Cardiac muscle cell (in vitro differentiated cells and primary cell): ENCODE results near the gene FGF8. TPM values are rescaled to one million over a fixed set of nuclear protein-coding genes. Genes with fewer than 3 reads are reported as not detected.

Source experiments
- DNase-seq, 2 donors: peaks; one replicate each; pipeline versions ENCODE4 v3.0.0 to v3.0.0-alpha.2; 2010 to 2017; ENCODE audit warnings: low read depth in 1 of 2, low spot score in 1 of 2
- H3K27ac ChIP-seq: fragments of 200-600 bp; sonication (generic); 2 replicates; pipeline ENCODE4 v1.5.1; 2016
- H3K27me3 ChIP-seq: fragments of 200-600 bp; sonication (generic); 2 replicates; pipeline ENCODE4 v1.6.0; 2016; ENCODE audit warnings: control low read depth
- H3K36me3 ChIP-seq: fragments of 200-600 bp; sonication (generic); 2 replicates; pipeline ENCODE4 v1.5.1; 2016; ENCODE audit warnings: control low read depth
- H3K4me1 ChIP-seq: fragments of 200-600 bp; sonication (generic); 2 replicates; pipeline ENCODE4 v1.8.1; 2017; ENCODE audit warnings: low read depth, mild to moderate bottlenecking, mixed run types
- H3K4me3 ChIP-seq: fragments of 200-600 bp; sonication (generic); 2 replicates; pipeline ENCODE4 v1.5.1; 2016; ENCODE audit warnings: mild to moderate bottlenecking
- H3K9me3 ChIP-seq: fragments of 200-600 bp; sonication (generic); 2 replicates; pipeline ENCODE4 v1.5.1; 2017; ENCODE audit warnings: low read depth, mild to moderate bottlenecking, control low read depth
- polyA plus RNA-seq: library from polyadenylated mRNA; unstranded; fragments of >200 nt; fragmentation: Nextera tagmentation; extraction: Ambion mirVana; gene quantifications from 2 replicates; pipeline ENCODE4 v1.2.1, GENCODE V29; 2016
- total RNA-seq: library from RNA; depleted of rRNA; stranded (reverse); fragments of >200 nt; gene quantifications from 2 replicates; pipeline ENCODE4 v1.2.3, GENCODE V29; 2016
- TF ChIP-seq, protein P1 (sequence below): IDR thresholded peaks from 2 replicates; pipeline ENCODE4 v1.5.1; 2012; ENCODE audit warnings: low read depth, mild to moderate bottlenecking, low read length

FGF8 gene
- total and polyA plus RNA-seq, 2 experiments from 2014 or later, result 1.8 to 12.8 TPM

DNA sequence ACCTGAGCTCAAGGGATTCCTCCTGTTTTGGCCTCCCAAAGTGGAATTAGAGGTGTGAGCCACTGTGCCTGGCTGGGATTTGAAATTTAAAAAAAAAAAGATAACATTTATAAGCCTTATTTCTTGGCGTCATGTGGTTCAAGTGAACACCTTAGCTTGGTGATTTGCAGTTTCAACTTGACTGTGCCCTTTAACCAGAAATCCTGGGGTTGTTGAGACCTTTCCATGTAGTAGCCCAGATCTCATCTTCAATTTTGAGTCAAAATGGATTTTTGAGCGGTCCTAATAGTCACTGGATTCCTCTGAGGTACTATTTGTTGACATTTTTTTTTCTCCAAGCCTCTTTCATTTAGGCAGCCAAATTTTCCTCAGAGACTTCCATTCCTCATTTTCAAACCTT is 51.5 kb downstream of the FGF8 start:
- no peaks in the 10 kb centered on the region for H3K9me3 ChIP-seq
- no peak for DNase-seq
- TF ChIP-seq, protein P1, sequence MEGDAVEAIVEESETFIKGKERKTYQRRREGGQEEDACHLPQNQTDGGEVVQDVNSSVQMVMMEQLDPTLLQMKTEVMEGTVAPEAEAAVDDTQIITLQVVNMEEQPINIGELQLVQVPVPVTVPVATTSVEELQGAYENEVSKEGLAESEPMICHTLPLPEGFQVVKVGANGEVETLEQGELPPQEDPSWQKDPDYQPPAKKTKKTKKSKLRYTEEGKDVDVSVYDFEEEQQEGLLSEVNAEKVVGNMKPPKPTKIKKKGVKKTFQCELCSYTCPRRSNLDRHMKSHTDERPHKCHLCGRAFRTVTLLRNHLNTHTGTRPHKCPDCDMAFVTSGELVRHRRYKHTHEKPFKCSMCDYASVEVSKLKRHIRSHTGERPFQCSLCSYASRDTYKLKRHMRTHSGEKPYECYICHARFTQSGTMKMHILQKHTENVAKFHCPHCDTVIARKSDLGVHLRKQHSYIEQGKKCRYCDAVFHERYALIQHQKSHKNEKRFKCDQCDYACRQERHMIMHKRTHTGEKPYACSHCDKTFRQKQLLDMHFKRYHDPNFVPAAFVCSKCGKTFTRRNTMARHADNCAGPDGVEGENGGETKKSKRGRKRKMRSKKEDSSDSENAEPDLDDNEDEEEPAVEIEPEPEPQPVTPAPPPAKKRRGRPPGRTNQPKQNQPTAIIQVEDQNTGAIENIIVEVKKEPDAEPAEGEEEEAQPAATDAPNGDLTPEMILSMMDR, result no peak

DNA sequence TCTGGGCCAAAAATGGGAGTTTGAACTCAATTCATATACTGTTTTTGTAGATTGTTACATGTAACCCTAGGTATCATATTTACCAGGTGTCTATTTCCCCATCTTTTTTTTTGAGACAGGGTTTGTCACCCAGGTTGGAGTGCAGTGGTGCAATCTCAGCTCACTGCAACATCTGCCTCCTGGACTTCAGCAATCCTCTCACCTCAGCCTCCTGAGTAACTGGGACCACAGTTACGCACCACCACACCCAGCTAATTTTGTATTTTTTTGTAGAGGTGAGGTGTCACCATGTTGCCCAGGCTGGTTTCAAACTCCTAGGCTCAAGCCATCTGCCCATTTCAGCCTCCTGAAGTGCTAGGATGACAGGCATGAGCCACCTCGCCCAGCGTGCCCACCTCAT is 52.7 kb downstream of the FGF8 start:
- H3K4me1 ChIP-seq, result peaks cover 6% of the 10 kb centered on the region
- H3K27me3 ChIP-seq, result no peaks in the 10 kb centered on the region
- no peak overlapping the region for H3K27ac ChIP-seq
- TF ChIP-seq, protein P1, result no peak
- DNase-seq, result no peak
- no peaks in the 10 kb centered on the region for H3K9me3 ChIP-seq
- H3K36me3 ChIP-seq, result no peaks in the 10 kb centered on the region
- H3K4me3 ChIP-seq, result no peak overlapping the region

More for the DNA sequence above, 51.5 kb downstream of the FGF8 start:
- Histone ChIP-seq H3K4me1 (no peaks in the 10 kb centered on the region), H3K27ac (no peak overlapping the region), H3K4me3 (no peak overlapping the region), H3K36me3 (no peaks in the 10 kb centered on the region), H3K27me3 (no peaks in the 10 kb centered on the region)

DNA sequence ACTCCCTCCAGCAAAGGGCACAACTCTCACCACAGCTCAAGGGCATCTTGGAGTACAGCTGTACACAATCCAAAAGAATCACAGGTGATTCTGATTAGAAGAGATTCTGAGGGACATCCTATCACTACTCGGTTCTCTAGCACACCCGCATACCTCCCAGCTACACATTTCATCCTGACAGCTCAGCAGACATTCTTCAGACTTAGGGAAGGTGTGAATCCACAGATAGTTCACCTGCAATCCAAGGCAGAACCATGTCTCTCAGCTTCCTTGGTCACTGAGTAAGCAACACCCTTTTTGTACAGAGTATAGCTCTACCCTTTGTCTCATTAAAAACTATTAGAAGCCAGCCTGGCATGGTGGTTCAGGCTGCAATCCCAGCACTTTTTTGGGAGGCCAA is 54.1 kb downstream of the FGF8 start:
- Histone ChIP-seq H3K9me3 (no peaks in the 10 kb centered on the region), H3K36me3 (no peaks in the 10 kb centered on the region), H3K4me1 (peaks cover 6% of the 10 kb centered on the region), H3K27ac (no peak overlapping the region), H3K4me3 (no peak overlapping the region), H3K27me3 (no peaks in the 10 kb centered on the region)
- TF ChIP-seq, protein P1, result no peak
- no peak for DNase-seq

DNA sequence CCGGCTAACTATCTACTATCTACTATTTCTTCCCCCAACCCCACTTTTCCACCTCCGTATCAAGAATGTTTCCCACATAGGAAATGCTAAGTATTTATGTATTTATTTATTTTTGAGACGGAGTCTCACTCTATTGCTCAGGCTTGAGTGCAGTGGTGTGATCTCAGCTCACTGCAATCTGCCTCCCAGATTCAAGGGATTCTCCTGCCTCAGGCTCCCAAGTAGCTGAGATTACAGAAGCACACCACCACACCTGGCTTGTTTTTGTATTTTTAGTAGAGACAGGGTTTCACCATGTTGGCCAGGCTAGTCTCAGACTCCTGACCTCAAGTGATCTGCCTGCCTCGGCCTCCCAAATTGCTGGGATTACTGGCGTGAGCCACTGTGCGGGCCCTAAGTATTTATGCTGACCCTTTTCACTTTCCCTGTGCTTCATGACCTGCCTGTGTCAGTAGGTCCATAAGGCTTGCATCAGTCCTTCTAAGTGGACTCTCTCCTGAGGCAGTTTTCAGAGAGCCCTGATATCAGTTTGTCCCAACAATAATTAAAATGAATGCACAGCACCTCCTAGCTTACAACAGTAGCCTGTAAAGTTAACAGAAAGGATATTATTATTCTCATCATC is 55.2 kb downstream of the FGF8 start:
- DNase-seq, result no peak
- Histone ChIP-seq H3K4me3 (no peak overlapping the region), H3K4me1 (peaks cover 6% of the 10 kb centered on the region), H3K9me3 (no peaks in the 10 kb centered on the region), H3K36me3 (no peaks in the 10 kb centered on the region), H3K27ac (no peak overlapping the region), H3K27me3 (no peaks in the 10 kb centered on the region)
- TF ChIP-seq, protein P1, result no peak

Other genes with a start within 250 kb of the FGF8 start
- 27.6 and 28.0 TPM in 2 replicates for gene POLL, start 187.9 kb downstream of the FGF8 start, total RNA-seq
- 41.7 and 43.0 TPM in 2 replicates for gene POLL, start 187.9 kb downstream of the FGF8 start, polyA plus RNA-seq
- 120 and 257 TPM in 2 replicates for gene DPCD, start 187.8 kb downstream of the FGF8 start, total RNA-seq
- gene DPCD, start 187.8 kb downstream of the FGF8 start, polyA plus RNA-seq, result 146 and 161 TPM in 2 replicates
- 58.2 and 72.0 TPM in 2 replicates for gene FBXW4, start 80.9 kb downstream of the FGF8 start, total RNA-seq
- gene FBXW4, start 80.9 kb downstream of the FGF8 start, polyA plus RNA-seq, result 18.8 and 19.6 TPM in 2 replicates
- 78.9 and 92.6 TPM in 2 replicates for gene NPM3, start 7.3 kb upstream of the FGF8 start, total RNA-seq
- gene NPM3, start 7.3 kb upstream of the FGF8 start, polyA plus RNA-seq, result 8.1 and 14.6 TPM in 2 replicates
- 51.8 and 98.1 TPM in 2 replicates for gene OGA, start 42.3 kb upstream of the FGF8 start, total RNA-seq
- gene OGA, start 42.3 kb upstream of the FGF8 start, polyA plus RNA-seq, result 56.4 and 95.2 TPM in 2 replicates
- 38.4 and 63.6 TPM in 2 replicates for gene KCNIP2, start 67.7 kb upstream of the FGF8 start, total RNA-seq
- 35.7 and 47.5 TPM in 2 replicates for gene KCNIP2, start 67.7 kb upstream of the FGF8 start, polyA plus RNA-seq